Stimulated activated CD4-positive, alpha-beta T cell treated with anti-CD3 and anti-CD28 coated beads, TNF-alpha, amount 100 ng/mL, for 24 hours (primary cell): ENCODE measurements around the gene UAP1L1.
"Not testable (repeated sequence)": the region's sequence is repeated elsewhere in the genome, so short reads cannot be mapped to it uniquely, and the experiment has no call there.

Source experiments
- DNase-seq, 3 experiments: peaks; one replicate each; pipeline ENCODE4 v3.0.0-alpha.2; 2020; ENCODE audit warnings: low read depth in 3 of 3

Gene UAP1L1

DNA sequence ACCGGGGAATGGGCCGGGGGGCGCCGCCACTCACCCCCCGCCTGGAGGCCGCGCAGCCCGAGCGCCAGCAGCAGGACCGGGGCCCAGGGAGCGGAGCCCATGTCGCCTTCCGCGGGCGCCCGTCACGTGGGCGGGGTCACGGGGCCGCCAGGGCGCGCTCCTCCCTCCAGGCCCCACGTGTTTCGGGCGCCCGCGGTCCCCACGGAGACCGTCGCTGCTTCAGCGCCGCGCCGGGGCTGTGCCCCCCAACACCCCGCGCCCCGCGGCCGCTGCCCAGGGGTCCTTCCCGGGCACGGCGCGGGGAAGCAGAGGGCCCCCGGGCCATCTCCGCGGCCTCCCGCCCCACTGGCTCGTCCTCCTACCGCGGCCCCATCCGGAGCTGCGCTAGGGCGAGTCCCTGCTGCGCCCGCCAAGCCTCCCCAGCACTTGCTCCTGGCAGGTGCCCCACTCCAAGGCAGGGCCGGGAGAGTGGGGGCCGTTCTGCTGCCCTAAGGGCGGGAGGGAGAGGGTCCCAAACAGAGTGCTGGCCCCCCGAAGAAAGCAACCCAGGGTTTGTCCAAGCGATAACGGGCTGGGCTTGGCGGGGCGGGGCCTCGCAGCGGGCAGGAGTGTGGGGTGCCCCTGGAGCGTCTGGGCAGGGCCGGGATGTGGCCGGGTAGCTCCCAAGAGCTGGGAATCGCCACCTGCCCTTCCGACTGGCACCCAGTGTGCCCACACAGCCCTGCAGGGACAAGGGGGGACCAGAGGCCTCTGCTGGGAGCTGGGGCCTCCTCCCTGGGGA, 37.5 kb downstream of the UAP1L1 start, which contains the start of gene DPP7:
Gene DPP7 (minus strand): TSS at position 121 of the 781 bp plus-strand sequence. CDS start 20 bp downstream, at position 101.
- DNase-seq = peak; percentile 60 to 80 (median 65)

DNA sequence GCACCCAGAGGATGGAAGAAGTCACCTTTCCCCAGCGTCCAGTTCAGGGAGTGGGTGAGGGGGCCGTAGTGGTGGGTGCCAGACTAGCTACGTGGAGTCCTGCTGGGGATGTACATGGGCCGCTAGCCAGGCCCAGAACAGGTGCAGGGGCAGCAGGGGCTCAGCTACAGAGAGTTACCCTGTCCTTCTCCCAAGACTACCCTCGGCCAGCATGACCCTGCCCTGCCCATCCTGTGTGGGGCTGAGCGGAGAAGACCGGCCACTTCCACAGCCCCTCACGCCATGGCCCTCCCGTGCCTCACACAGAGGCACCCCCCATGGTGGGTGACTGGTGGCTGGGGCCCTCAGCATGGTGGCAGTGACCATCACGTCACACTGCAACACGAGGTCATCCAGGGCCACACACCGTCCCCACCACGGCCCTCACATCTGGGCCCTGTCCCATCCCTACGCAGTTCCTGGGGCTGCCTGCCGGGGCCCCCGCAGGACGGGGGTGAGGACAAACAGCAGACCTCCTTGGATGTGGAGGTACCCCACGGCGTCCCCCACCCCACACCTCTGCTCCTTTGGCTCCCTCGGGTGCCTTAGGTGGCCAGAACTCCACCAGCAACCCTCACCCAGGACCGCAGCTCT, 38.2 kb downstream of the UAP1L1 start:
- DNase-seq = no peak

DNA sequence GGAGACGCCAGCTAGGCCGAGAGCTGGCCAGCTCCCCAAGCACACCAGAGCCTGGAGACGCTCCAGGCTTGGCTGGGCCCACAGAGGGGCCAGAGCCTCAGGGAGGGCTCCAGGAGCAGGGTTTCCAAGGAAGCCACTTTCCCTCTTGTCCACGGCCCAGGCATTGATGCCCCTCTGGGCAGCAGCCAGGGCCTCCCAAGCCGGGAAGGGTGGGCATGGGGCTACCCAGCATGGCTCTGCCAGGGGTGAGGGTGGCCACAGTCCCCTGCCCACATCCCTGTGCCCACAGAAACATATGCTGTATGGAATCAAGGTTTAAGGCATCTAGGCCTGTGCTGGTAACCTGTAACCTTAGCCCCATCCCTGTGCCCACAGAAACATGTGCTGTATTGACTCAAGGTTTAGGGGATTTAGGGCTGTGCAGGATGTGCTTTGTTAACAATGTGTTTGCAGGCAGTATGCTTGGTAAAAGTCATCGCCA, 38.8 kb downstream of the UAP1L1 start:
- DNase-seq = no peak

DNA sequence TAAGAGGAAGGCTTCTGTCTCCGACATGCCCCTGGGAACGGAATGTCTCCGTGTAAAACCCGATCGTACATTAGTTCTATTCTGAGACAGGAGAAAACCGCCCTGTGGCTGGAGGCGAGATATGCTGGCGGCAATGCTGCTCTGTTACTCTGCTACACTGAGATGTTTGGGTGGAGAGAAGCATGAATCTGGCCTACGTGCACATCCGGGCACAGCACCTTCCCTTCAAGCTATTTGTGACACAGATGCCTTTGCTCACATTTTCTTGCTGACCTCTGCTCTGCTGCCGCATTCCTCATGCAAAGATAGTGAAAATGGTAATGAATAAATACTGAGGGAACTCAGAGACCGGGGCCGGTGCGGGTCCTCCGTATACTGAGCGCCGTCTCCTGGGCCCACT, 39.4 kb downstream of the UAP1L1 start:
- DNase-seq = no peak

DNA sequence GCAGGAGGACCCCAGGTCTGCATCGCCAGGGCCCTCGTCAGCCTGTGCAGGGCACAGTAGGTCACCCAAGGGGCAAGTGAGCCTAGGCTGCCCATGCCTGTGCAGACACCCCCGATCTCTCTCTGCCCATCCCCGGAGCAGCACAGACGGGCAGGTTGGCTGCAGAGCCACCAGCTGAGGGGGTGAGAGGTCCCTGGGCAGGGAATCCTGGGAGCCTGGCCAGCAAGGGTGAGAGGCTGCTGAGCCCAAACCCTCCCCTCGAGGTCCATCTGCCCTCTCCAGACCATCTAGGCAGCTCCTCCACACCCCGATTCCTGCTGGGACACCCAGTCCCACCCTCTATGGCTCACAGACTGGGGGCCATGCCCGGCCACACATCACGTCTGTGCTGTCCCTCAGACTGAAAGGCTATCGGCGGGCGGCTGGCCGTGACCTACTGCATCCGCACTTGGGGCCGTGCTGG, 40.0 kb downstream of the UAP1L1 start:
- DNase-seq = no peak

DNA sequence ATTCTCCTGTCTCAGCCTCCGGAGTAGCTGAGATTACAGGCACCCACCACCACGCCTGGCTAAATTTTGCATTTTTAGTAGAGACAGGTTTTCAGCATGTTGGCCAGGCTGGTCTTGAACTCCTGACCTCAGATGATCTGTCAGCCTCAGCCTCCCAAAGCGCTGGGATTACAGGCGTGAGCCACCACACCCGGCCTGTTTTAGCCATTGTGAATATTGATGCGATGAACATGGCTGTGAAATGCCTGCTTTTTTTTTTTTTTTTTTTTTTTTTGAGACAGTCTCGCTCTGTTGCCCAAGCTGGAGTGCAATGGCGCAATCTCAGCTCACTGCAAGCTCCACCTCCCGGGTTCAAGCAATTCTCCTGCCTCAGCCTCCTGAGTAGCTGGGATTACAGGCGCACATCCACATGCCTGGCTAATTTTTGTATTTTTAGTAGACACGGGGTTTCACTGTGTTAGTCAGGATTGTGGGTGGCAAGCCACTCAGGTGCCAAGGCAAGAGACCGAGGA, 40.8 kb downstream of the UAP1L1 start:
- DNase-seq = not testable (repeated sequence)

DNA sequence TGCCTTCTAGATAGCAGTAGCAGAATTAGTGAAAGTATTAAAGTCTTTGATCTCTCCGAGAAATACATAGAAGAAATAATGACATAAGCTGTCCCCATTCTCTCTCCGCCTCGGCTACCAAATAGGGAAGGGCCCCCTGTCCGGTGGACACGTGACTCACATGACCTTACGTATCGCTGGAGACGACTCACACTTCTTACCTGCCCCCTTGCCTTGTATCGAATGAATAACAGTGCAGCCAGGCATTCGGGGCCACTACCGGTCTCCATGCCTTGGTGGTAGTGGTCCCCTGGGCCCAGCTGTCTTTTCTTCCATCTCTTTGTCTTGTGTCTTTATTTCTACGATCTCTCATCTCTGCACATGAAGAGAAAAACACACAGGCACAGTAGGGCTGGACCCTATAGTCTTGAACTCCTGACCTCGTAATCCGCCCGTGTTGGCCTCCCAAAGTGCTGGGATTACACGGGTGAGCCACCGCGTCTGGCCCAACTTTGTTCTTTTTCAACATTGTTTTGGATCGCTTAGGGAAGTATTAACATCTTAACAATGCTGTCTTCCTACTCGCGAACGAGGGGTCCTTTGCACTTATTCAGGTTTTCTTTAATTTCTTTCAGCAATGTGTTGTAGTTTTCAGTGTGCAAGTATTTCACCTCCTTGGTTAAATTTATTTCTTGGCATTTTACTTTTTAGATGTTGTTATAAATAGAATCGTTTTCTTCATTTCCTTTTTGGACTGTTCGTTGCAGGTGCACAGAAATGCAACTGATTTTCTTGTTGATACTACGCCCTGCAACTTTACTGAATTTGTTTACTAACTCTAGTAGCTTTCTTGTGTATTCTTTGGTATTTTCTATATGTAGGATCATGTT, 44.8 kb downstream of the UAP1L1 start:
- not testable (repeated sequence) for DNase-seq

DNA sequence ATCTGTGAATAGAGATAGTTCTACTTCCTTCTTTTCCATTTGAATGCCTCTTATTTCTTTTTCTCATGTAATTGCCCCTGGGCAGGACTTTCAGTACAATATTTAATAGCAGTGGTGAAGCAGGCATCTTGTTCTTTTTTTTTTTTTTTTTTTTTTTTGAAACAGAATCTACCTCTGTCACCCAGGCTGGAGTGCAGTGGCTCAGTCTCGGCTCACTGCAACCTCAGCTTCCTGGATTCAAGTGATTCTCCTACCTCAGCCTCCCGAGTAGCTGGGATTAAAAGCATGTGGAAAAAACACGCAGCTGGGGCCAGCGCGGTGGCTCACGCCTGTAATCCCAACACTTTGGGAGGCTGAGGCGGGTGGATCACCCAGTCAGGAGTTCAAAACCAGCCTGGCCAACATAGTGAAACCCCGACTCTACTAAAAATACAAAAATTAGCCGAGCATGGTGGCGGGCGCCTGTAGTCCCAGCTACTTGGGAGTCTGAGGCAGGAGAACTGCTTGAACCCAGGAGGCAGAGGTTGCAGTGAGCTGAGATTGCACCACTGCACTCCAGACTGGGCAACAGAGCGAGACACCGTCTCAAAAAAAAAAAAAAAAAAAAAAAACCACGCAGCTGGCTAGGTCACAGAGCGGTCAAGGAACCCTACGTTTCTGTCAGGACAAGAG, 45.6 kb downstream of the UAP1L1 start:
- DNase-seq = not testable (repeated sequence)

DNA sequence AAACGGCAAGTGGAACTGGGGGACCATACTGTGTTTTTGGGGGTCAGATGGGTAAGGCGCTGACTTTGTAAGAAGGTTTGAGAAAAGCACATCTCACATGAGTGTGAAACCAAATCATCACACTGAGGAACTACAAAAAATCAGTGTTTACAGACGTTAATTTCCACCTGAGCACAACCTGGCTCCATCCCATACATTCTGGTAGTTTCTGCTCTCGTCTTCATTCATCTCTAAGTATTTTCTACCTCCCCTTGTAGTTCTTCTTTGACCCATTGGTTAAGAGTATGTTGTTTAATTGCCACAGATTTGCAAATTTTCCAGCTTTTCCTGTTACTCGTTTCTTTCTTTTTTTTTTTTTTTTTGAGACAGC, 46.1 kb downstream of the UAP1L1 start:
- DNase-seq = no peak

DNA sequence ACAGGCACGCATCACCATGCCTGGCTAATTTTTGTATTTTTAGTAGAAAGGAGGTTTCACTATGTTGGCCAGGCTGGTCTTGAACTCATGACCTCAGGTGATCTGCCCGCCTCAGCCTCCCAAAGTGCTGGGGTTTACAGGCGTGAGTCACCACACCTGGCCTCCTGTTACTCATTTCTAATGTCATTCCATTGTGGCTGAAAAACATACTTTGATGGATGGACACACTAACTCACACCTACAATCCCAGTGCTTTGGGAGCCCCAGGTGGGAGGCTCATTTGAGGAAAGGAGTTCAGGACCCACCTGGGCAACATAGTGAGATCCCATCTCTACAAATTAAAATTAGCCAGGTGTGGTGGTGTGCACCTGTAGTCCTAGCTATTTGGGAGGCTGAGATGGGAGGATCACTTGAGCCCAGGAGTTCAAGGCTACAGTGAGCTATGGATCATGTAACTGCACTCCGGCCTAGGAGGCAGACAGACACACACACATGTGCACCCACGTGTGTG, 46.7 kb downstream of the UAP1L1 start:
- not testable (repeated sequence) for DNase-seq

DNA sequence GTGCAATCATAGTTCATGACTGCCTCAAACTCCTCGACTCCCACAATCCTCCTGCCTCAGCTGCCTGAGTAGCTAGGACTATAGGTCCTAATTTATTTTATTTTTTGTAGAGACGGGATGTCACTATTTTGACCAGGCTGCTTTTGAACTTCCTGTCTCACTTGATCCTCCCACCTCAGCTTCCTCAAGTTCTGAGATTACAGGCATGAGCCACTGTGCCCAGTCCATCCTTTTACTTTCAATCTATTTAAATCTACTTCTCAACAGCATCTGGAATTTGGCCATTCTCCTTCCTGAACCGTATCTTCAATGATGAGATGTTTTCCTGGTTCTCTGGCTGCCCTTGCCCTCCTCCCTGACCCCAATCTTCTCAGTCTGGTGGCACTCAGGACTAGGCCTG, 49.5 kb downstream of the UAP1L1 start:
- DNase-seq = no peak

DNA sequence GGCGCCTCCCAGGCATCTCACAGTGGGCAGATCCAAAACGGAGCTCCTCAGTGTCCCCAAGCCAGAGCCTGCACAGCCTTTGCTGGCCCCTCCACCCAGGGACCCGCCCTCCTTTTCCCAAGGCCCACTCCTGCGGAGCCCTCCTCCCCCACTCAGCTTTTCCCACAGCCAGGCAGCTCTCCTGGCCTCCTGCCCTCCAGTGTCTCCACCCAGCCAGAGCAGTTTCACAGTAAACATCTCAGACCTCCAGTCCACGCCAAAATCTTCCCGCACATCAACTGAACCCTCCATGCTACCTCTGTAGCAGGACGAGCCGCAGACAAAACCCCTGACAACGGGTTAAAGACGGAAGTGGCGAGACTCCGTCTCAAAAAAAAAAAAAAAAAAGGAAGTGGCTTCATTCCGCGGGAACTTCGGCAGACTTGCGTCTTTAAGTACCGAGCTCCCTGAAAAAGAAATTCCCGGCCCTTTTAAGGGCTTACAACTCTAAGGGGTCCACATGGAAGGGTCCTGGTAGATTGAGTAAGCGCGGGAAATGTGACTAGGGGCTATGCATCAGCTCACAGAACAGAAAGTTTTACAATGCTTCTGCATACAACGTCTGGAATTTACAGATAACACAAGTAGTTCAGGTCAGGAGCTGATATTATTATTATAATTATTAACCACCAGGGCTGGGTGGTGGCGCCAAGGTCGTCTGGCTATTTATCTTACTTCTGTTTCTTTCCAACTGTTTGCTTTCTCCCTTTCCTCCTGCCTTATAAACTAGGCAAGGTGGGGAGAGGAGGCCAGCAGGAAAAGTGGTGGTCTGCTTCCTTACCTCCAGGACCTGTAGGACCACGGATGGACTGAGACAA, 50.2 kb downstream of the UAP1L1 start:
- DNase-seq = no peak

DNA sequence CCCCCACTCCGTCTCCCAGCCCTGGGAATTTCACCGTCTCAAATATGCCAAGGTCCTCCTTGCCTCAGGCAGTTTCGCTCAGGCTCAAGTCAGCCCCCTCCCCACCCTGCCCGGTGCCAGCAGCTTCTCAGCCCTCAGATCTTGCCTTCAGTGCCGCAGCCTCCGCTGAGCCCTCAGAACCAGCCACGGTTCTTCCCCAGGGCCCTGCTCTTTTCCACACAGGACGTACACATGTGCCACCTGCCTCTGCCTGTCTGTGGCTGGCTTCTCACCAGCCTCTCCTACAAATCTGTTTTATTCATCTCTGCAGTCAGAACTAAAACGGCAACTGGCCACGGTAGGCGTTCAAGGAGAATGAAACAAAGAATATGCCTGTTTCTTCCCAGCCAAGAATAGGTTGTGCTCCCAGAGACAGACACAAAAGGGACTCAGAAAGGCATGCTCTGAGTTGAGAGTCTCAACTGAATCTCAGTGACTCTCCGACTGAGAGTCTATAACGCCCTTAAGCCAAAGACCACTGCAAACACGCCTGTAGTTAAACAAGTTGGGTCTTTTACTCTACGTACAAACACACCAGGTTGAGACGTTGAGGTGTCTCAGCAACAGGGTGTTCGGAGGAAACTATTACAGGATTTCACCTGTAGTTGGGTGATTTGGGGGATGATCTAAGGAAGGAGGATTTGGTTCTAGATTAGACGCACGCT, 51.0 kb downstream of the UAP1L1 start:
- DNase-seq = peak in 1 of 3 experiments; percentile 45

DNA sequence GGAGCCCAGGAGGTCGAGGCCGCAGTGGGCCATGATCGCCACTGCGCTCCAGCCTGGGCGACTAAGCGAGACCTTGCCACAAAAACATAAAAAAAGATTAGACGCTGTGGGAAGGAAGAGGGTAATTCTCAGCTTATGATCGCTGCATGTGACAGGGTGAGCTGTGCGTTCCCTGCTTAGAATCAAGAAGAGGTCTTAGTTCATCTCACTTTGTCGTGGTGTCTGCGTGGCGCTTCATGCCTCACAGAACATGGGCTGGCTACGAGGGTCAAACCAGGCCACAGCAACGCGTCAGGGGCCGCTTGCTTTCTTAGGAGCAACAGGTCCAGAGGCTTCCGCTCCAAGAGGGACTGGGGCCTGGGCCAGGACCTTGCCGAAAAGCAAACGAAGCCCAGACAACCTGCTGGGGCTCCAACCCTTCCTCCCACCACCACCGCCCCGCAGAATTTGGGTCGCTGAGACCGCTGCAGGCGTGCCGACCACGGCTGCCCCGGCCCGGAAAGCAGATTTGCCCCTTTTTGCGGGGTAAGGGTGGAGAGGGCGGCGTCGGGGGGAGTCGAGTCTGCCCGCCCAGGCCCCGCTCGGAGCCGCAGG, 51.6 kb downstream of the UAP1L1 start:
- no peak for DNase-seq

DNA sequence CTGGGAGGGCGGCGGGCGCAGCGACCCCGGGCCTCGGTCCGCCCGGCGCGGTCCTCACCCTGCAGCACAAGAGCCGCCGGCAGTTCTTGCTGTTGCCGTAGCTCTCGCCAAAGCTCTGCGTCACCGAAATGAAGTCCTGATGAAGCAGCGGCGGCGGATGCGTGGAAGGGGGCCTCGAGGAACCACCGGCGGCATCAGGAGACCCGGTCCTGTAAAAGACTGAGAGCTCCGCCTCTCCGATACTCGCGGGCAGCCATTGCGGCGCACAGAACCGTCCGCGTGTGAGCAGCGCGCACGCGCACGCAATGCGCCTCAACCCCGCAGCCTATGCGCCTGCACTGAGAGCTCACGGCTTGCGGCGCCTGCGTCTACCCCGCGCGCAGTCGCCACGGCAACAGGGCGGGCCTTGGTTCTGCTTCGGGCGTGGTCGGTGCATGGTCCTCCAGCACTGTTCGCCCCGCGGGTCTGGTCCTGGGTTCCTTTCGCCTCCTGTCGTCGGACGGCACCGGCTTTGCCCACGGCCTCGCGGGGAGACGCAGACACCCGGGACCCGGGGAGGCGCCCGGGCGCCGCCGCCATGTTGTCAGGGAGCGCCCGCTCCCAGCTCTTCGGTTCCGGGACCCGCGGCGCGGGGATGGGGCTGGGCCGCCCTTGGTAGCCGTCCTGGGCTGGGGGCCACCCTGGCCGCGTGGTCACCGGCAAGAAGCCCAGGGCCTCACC, 52.3 kb downstream of the UAP1L1 start:
- peak; percentile 78 to 90 (median 84) for DNase-seq

DNA sequence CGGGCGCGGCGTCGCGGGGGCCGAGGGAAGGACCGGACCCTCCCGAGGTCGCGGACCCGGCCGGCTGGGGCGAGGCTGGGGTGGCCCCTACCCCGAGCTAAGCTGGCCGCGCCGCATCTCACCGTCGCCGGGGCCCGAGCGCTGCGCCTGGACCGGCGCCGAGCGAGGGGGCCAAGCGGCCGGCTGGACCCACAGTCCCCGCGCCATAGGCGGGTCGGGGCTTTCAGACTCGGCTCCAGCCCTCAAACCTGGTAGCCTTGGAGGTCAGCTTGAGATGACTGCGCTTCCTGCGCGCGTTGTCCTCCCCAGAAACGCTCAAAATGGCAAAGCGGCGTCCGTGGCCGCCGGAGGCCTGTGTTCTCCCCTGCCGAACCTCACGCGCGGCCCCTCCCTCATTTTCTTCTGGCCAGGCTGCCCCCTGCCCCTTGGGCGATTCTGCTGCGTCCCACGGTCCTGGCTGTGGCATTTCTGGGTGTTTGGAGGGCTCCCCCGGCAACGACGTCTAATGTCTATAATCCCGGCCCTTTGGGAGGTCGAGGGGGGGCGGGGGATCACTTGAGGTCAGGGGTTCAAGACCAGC, 52.9 kb downstream of the UAP1L1 start:
- DNase-seq = no peak
